Gastrocnemius medialis (tissue), 4 donors: ENCODE measurements around the gene INPP5A. TPM values are rescaled to one million over a fixed set of nuclear protein-coding genes. Genes with fewer than 3 reads are reported as not detected.

Experiments
- ATAC-seq, 2 donors: fragments of 150-250 bp; one replicate each; pipeline ENCODE4 v1.9.1; 2016
- DNase-seq, 2 donors: peaks; one replicate each; pipeline ENCODE4 v3.0.0-alpha.2; 2019
- H3K27ac ChIP-seq, 4 donors: fragments of 200-600 bp; sonication (generic); 1 replicate in 1 of 4; 2 replicates in 3 of 4; pipeline ENCODE4 v1.5.1; 2016 to 2018; ENCODE audit warnings: mild to moderate bottlenecking in 2 of 4, moderate library complexity in 1 of 4
- H3K27me3 ChIP-seq, 3 donors: fragments of 200-600 bp; sonication (generic) in 2 of 3; 1 replicate in 1 of 3; 2 replicates in 2 of 3; pipeline versions ENCODE4 v1.5.1 to v1.6.0; 2016 to 2019; ENCODE audit warnings: mild to moderate bottlenecking in 1 of 3, moderate library complexity in 1 of 3
- H3K36me3 ChIP-seq, 2 donors: fragments of 200-600 bp; sonication (generic) in 1 of 2; one replicate each; pipeline ENCODE4 v1.5.1; 2017 to 2018
- H3K4me1 ChIP-seq, 2 donors: fragments of 200-600 bp; sonication (generic) in 1 of 2; one replicate each; pipeline ENCODE4 v1.5.1; 2016 to 2017; ENCODE audit warnings: mild to moderate bottlenecking in 2 of 2
- H3K4me3 ChIP-seq, 4 donors: fragments of 200-600 bp; sonication (generic) in 3 of 4; 1 replicate in 1 of 4; 2 replicates in 3 of 4; pipeline ENCODE4 v1.5.1; 2016 to 2019; ENCODE audit warnings: mild to moderate bottlenecking in 2 of 4
- H3K9me3 ChIP-seq, 3 donors: fragments of 200-600 bp; sonication (generic) in 2 of 3; 1 replicate in 1 of 3; 2 replicates in 2 of 3; pipeline ENCODE4 v1.5.1; 2016 to 2019
- POLR2A ChIP-seq, 2 donors: fragments of 450-650 bp; IDR thresholded peaks; one replicate each; pipeline ENCODE4 v1.6.1; 2017; ENCODE audit warnings: antibody characterized with exemption in 2 of 2, mild to moderate bottlenecking in 2 of 2, moderate library complexity in 2 of 2
- in situ Hi-C, 4 donors: fragments of 200-750 bp; cut with MboI; loops; one replicate each; pipeline versions ENCODE4 v1.15.0 to v1.8.0; 2017; ENCODE audit warnings: low sequenced_read_pairs in 4 of 4
- intact Hi-C: fragments of 100-400 bp; cut with DNase I; formaldehyde crosslinking; loops from one replicate; pipeline ENCODE4 v1.15.1; 2023; ENCODE audit warnings: low total_unique reads
- total RNA-seq, 4 donors: library from RNA; depleted of rRNA; stranded (reverse); fragments of >200 nt; gene quantifications; one replicate each; pipeline versions ENCODE4 v1.1.0 to v1.2.3, GENCODE V29; 2016
- TF ChIP-seq, protein P1 (sequence below), 5 experiments: fragments of 450-650 bp in 3 of 5; fragments of 200-600 bp in 2 of 5; sonication (generic) in 2 of 5; IDR thresholded peaks in 4 of 5; conservative IDR thresholded peaks in 1 of 5; 1 replicate in 4 of 5; 2 replicates in 1 of 5; pipeline ENCODE4 v1.5.1; 2016 to 2019; ENCODE audit warnings: antibody characterized with exemption in 5 of 5, mild to moderate bottlenecking in 3 of 5, moderate library complexity in 3 of 5

The INPP5A gene
- total RNA-seq, 4 donors from 2014 or later: 74.9 to 107 (median 92.4) TPM

DNA sequence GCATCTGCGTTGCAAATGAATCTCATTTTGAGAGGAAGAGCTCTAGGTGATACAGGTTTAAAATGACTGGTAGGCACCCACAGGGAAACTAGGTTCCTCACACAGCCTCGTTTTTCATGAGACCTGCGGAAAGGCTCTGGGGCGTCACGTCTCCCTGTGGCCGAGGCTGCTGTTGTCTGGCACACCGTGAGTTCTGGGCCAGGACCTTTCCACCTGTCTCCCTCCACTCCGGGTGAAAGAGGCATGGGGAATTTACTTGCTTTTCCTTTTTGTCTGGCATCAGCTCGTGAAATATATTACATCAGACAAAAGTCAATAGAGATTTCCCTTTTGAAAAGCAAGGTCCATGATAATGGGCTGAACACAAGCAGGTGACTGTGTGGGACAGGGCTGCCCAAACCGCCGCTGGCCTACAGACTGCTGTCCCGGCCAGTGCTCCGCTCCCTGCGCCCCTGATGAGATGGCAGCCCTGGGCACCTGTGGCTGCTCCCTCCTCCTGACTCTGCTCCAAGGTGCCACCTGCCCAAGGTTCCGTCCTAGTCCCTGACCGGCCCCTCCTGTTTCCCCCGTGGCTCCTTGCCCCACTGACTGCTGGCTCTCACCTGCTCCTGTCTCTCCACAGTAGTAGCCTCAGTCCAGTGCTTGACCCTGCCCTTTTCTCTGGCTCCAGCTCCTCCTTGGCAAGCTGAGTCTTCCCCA, 138.8 kb downstream of the INPP5A start:
- ATAC-seq: no peak
- no peak for TF ChIP-seq POLR2A (IDR thresholded peaks at IDR 0.05)
- TF ChIP-seq, protein P1, sequence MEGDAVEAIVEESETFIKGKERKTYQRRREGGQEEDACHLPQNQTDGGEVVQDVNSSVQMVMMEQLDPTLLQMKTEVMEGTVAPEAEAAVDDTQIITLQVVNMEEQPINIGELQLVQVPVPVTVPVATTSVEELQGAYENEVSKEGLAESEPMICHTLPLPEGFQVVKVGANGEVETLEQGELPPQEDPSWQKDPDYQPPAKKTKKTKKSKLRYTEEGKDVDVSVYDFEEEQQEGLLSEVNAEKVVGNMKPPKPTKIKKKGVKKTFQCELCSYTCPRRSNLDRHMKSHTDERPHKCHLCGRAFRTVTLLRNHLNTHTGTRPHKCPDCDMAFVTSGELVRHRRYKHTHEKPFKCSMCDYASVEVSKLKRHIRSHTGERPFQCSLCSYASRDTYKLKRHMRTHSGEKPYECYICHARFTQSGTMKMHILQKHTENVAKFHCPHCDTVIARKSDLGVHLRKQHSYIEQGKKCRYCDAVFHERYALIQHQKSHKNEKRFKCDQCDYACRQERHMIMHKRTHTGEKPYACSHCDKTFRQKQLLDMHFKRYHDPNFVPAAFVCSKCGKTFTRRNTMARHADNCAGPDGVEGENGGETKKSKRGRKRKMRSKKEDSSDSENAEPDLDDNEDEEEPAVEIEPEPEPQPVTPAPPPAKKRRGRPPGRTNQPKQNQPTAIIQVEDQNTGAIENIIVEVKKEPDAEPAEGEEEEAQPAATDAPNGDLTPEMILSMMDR (IDR thresholded peaks at IDR 0.05 in 4 of 5, conservative IDR thresholded peaks at IDR 0.05 in 1 of 5): no peak
- Histone ChIP-seq H3K27ac (no peak overlapping the region), H3K36me3 (no peaks in the 10 kb centered on the region), H3K27me3 (no peaks in the 10 kb centered on the region), H3K9me3 (no peaks in the 10 kb centered on the region), H3K4me3 (no peak overlapping the region), H3K4me1 (no peaks in the 10 kb centered on the region)
- peak in 1 of 2 donors; percentile 44 for DNase-seq
- in situ Hi-C loops: no loop called here
- intact Hi-C loops: no loop called here

DNA sequence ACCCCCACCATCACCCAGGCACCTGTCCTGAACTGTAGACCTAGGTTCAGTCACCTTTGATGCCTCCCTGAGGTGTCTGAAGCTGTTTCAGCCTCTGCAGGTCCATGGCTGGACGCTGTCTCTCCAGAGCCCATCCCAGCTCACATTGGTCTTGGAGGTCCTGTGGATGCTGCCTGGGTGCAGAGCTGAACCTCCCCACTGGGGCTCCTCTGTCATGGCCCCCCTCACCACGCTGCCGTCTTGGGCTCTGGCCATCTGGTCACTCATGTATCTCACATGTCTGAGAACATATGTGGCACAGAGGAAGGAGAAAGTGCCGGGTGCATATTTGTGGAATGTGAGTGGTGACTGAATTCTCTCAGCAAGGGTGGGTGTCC, 139.5 kb downstream of the INPP5A start:
- Histone ChIP-seq H3K36me3 (no peaks in the 10 kb centered on the region), H3K9me3 (no peaks in the 10 kb centered on the region), H3K4me3 (no peak overlapping the region), H3K27ac (no peak overlapping the region), H3K27me3 (no peaks in the 10 kb centered on the region), H3K4me1 (no peaks in the 10 kb centered on the region)
- ATAC-seq (no peak), DNase-seq (peak in 1 of 2 donors; percentile 7)
- intact Hi-C loops (no loop called here), in situ Hi-C loops (no loop called here)
- TF ChIP-seq POLR2A (IDR thresholded peaks at IDR 0.05): no peak
- TF ChIP-seq, protein P1 (IDR thresholded peaks at IDR 0.05 in 4 of 5, conservative IDR thresholded peaks at IDR 0.05 in 1 of 5): no peak

DNA sequence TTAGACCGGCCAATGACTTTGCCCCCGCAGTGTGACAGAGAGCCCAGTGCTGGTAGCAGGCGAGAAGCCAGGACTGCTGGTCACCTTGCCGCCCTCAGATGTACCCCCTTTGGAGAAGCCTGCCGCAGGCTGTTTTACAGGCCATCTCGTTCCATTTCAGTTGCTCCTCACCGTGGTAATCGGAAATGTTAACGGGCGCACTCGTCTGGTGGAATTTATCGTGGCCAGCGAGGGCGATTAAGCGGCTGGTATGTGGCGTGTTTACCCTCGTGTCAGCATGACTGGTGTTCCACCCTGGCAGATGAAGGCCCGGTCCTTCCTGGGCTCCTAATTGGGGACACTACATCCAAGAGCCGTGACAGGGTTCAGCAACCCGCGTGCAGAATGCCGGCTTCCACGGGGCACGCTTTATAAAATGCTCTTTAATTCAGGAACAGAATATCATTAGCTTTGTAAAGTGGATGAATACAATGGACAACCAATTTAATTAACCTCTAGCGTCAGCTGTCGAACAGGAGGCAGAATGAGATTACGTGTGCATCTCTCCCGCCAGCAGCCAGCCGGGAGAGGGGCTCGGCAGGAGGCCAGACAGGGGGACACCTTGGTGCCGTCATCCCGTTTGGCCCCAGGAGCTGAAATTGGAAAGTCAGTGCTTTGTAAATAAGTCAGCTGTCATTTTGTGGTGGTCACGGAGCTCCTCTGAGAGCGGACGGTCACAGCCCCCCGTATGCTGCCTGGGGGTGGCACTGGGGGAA, 140.1 kb downstream of the INPP5A start:
- Histone ChIP-seq H3K4me3 (no peak overlapping the region), H3K27me3 (no peaks in the 10 kb centered on the region), H3K36me3 (no peaks in the 10 kb centered on the region), H3K9me3 (no peaks in the 10 kb centered on the region), H3K27ac (no peak overlapping the region), H3K4me1 (no peaks in the 10 kb centered on the region)
- intact Hi-C loops: no loop called here
- ATAC-seq (no peak), DNase-seq (peak in 1 of 2 donors; percentile 5)
- TF ChIP-seq POLR2A (IDR thresholded peaks at IDR 0.05): no peak
- in situ Hi-C loops: no loop called here

DNA sequence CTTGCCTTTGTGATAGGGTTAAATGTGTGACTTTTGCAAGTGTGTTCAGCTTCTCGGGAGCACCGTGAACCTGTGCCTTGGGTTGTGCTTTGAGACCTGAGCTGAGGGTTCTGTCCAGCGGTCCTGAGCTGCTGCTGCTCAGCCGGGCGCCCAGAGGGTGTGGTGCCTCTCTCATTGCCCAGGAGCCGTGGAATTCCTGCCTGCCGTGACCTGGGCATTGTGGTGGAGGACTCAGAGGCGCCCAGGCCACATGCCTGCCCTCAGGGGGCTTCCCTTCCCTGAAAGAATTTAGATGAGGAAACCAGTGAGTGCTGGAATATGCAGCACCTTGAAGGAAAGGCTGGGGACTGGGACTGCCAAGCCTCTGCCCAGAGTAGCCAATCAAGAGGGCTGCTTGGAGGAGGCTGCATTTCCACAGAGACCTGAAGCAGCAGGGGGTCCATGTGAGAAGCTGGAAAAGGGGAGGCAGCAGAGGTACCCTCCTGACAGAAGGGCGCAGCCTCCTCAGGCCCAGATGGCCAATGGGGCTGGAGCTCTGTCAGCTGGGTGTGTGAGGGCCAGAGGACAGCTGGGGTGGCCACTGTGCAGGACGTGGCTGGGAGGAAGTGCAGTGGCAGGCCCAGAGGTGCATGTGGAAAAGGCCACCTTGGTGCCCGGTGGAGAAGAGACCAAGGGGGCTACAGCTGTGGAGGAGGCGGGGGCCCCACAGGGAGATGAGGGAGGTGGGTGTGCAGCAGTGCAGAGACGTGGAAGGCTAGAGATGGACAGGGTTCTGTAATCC, 141.0 kb downstream of the INPP5A start:
- TF ChIP-seq, protein P1 (IDR thresholded peaks at IDR 0.05 in 4 of 5, conservative IDR thresholded peaks at IDR 0.05 in 1 of 5): no peak
- TF ChIP-seq POLR2A (IDR thresholded peaks at IDR 0.05): no peak
- H3K9me3 ChIP-seq: no peaks in the 10 kb centered on the region
- H3K36me3 ChIP-seq: no peaks in the 10 kb centered on the region
- peak in 1 of 2 donors; percentile 5 for DNase-seq
- intact Hi-C loops (no loop called here), in situ Hi-C loops (no loop called here)
- no peak overlapping the region for H3K4me3 ChIP-seq
- no peak for ATAC-seq
- H3K27me3 ChIP-seq: no peaks in the 10 kb centered on the region
- H3K27ac ChIP-seq: no peak overlapping the region
- no peaks in the 10 kb centered on the region for H3K4me1 ChIP-seq

DNA sequence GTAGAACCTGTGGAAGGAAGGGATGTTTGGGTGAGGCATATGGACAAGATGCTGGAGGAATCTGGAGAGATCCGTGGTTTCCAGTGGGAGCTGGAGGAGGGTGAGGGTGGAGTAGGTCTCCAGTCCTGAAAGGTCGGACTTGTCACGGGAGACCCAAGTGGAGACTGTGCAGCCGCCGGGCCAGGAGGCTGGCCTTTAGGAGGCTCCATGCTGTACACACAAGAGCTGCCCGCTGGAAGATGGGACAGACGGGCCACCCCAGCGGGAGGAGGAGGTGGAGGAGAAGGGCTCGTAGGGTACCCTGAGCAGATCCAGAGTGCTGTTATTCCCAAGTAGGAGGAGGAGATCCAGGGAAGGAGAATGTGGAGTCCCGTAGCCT, 141.6 kb downstream of the INPP5A start:
- H3K27ac ChIP-seq: no peak overlapping the region
- no peak for TF ChIP-seq POLR2A (IDR thresholded peaks at IDR 0.05)
- TF ChIP-seq, protein P1 (IDR thresholded peaks at IDR 0.05 in 4 of 5, conservative IDR thresholded peaks at IDR 0.05 in 1 of 5): no peak
- no peaks in the 10 kb centered on the region for H3K9me3 ChIP-seq
- no peaks in the 10 kb centered on the region for H3K36me3 ChIP-seq
- no peak overlapping the region for H3K4me3 ChIP-seq
- H3K4me1 ChIP-seq: no peaks in the 10 kb centered on the region
- ATAC-seq (no peak), DNase-seq (no peak)
- no peaks in the 10 kb centered on the region for H3K27me3 ChIP-seq
- in situ Hi-C loops (no loop called here), intact Hi-C loops (no loop called here)
